Heart left ventricle (tissue), 16 donors: Measurements from ENCODE around the gene YY1. TPM values are rescaled to one million over a fixed set of nuclear protein-coding genes. Genes with fewer than 3 reads are reported as not detected.
"Not testable (repeated sequence)": the region's sequence is repeated elsewhere in the genome, so short reads cannot be mapped to it uniquely, and the experiment has no call there.

Experiments used
- ATAC-seq, 4 donors: fragments of 200-7000 bp; cut with Tn5 transposase; one replicate each; pipeline ENCODE4 v1.9.1; 2020 to 2022; ENCODE audit warnings: moderate library complexity in 4 of 4, mild to moderate bottlenecking in 3 of 4, moderate number of reproducible peaks in 1 of 4
- DNase-seq, 5 donors: peaks; one replicate each; pipeline ENCODE4 v3.0.0-alpha.2; 2020
- H3K27ac ChIP-seq, 12 donors: fragments of 200-600 bp; sonication (generic) in 4 of 12; one replicate each; pipeline versions ENCODE4 v1.5.0 to v1.8.0; 2016 to 2022; ENCODE audit warnings: mild to moderate bottlenecking in 2 of 12
- H3K27me3 ChIP-seq, 9 donors: fragments of 200-600 bp; sonication (generic) in 2 of 9; one replicate each; pipeline versions ENCODE4 v1.5.1 to v1.8.0; 2016 to 2022; ENCODE audit warnings: mild to moderate bottlenecking in 3 of 9
- H3K36me3 ChIP-seq, 9 donors: fragments of 200-600 bp; sonication (generic) in 2 of 9; one replicate each; pipeline versions ENCODE4 v1.5.0 to v1.8.0; 2018 to 2022; ENCODE audit warnings: mild to moderate bottlenecking in 2 of 9
- H3K4me1 ChIP-seq, 12 donors: fragments of 200-600 bp; sonication (generic) in 4 of 12; one replicate each; pipeline versions ENCODE4 v1.5.0 to v1.8.0; 2016 to 2022; ENCODE audit warnings: mild to moderate bottlenecking in 3 of 12
- H3K4me3 ChIP-seq, 12 donors: fragments of 200-600 bp; sonication (generic) in 4 of 12; one replicate each; pipeline versions ENCODE4 v1.5.0 to v1.8.0; 2017 to 2022; ENCODE audit warnings: mild to moderate bottlenecking in 9 of 12, moderate library complexity in 4 of 12
- H3K9me3 ChIP-seq, 12 donors: fragments of 200-600 bp; sonication (generic) in 4 of 12; one replicate each; pipeline versions ENCODE4 v1.5.0 to v1.8.0; 2016 to 2022; ENCODE audit warnings: mild to moderate bottlenecking in 1 of 12
- POLR2A ChIP-seq, 2 donors: fragments of 450-650 bp; IDR thresholded peaks; one replicate each; pipeline ENCODE4 v1.6.1; 2017; ENCODE audit warnings: antibody characterized with exemption in 2 of 2, mild to moderate bottlenecking in 2 of 2, moderate library complexity in 2 of 2
- WGBS, 4 donors: extraction: QIAGEN DNeasy Blood & Tissue Kit in 2 of 4; methylation state at CpG; one replicate each; pipeline versions ENCODE4 v1.1.5 to v1.1.7; 2013 to 2018; 5-methylcytosine and 5-hydroxymethylcytosine counted together
- intact Hi-C, 10 donors: fragments of 100-400 bp; cut with DNase I; formaldehyde crosslinking; loops; one replicate each; pipeline versions ENCODE4 v1.11.1 to v1.14.2; 2022
- polyA plus RNA-seq, 2 donors: library from polyadenylated mRNA; stranded (reverse); fragments of 200-250 nt; gene quantifications; one replicate each; pipeline ENCODE4 v1.2.3, GENCODE V29; 2013
- total RNA-seq, 9 donors: library from RNA; depleted of rRNA in 2 of 9; stranded (reverse); fragments of >200 nt in 2 of 9; fragmentation: NEBNext Ultra II Directional in 3 of 9; extraction: Animal tissue kit (Norgen Biotek cat#: 25700) in 3 of 9; gene quantifications; one replicate each; pipeline versions ENCODE4 v1.1.0 to v1.2.4, GENCODE V29; 2016 to 2023
- TF ChIP-seq, protein P1 (sequence below), 12 donors: fragments of 200-600 bp; sonication (generic) in 4 of 12; IDR thresholded peaks; one replicate each; pipeline versions ENCODE4 v1.5.0 to v1.8.0; 2018 to 2022; ENCODE audit warnings: antibody characterized with exemption in 12 of 12, mild to moderate bottlenecking in 5 of 12
- donor health status: ischemic (EF 13 %, LVEDD 7.1; RV severe dilation, severe dysfunction).
- donor health status: healthy with polysubstance abuse.
- donor health status: DM: no; HTN: yes; CAD: no.
- donor health status: DM: no; HTN: no; CAD: no.
- donor health status: ischemic (EF 25% LVEDD 6.9; RV normal size, moderate dysfunction).
- donor health status: ischemic (EF 25% LVEDD 5.7; RV mildly dilated, moderate dysfunction).
- donor health status: healthy.
- donor health status: DM: yes; HTN: yes; CAD: no.
- donor health status: ischemic (EF 35%, LVEDD 5.7; RV mildly dilated, moderate dysfunction).
- donor health status: nonischemic (EF 11% LVEDD 7.7; RV severe dilation, severe dysfunction).
- donor health status: DM: yes; HTN: yes; CAD: no.
- donor health status: PGD.
- donor health status: ischemic (EF 29% LVEDD 5.4; RV normal size, mild dysfunction).
- donor health status: nonischemic (EF 23%, LVEDD 6.1; RV moderate dilation, normal function).

Gene YY1
- total and polyA plus RNA-seq, 11 donors, result 18.4 to 59.7 (median 45.1) TPM

GRCh38 chr14:100225169-100225568 is 13.8 kb upstream of the YY1 start:
- Histone ChIP-seq H3K4me3 (no peak overlapping the region), H3K4me1 (peaks cover 0 to 49% (median 14%) of the 10 kb centered on the region in 12 donors), H3K36me3 (peaks cover 0 to 5% (median 0%) of the 10 kb centered on the region in 9 donors), H3K27me3 (no peaks in the 10 kb centered on the region), H3K9me3 (no peaks in the 10 kb centered on the region), H3K27ac (no peak overlapping the region)
- no peak for DNase-seq
- ATAC-seq, result no peak
- TF ChIP-seq, protein P1, sequence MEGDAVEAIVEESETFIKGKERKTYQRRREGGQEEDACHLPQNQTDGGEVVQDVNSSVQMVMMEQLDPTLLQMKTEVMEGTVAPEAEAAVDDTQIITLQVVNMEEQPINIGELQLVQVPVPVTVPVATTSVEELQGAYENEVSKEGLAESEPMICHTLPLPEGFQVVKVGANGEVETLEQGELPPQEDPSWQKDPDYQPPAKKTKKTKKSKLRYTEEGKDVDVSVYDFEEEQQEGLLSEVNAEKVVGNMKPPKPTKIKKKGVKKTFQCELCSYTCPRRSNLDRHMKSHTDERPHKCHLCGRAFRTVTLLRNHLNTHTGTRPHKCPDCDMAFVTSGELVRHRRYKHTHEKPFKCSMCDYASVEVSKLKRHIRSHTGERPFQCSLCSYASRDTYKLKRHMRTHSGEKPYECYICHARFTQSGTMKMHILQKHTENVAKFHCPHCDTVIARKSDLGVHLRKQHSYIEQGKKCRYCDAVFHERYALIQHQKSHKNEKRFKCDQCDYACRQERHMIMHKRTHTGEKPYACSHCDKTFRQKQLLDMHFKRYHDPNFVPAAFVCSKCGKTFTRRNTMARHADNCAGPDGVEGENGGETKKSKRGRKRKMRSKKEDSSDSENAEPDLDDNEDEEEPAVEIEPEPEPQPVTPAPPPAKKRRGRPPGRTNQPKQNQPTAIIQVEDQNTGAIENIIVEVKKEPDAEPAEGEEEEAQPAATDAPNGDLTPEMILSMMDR (IDR thresholded peaks at IDR 0.05), result no peak
- no peak for TF ChIP-seq POLR2A (IDR thresholded peaks at IDR 0.05)
- intact Hi-C loops, result no loop called here
- 94 to 96% (median 95%) methylated on average over 4 of the region's 4 CpGs for WGBS, 4 donors

- Histone ChIP-seq H3K36me3 (peaks cover 0 to 24% (median 4%) of the 10 kb centered on the region in 9 donors), H3K9me3 (no peaks in the 10 kb centered on the region), H3K4me3 (no peak overlapping the region), H3K27me3 (no peaks in the 10 kb centered on the region), H3K4me1 (peaks cover 0 to 9% (median 0%) of the 10 kb centered on the region in 12 donors), H3K27ac (no peak overlapping the region)
- TF ChIP-seq, protein P1 (IDR thresholded peaks at IDR 0.05), result no peak
- TF ChIP-seq POLR2A (IDR thresholded peaks at IDR 0.05), result no peak
- intact Hi-C loops, result loop anchor here in 1 of 10 donors (10.0 kb wide), 1 partner anchor 144 kb away; the partner anchor contains the start of gene WDR25
- WGBS, 4 donors, result 80 to 85% (median 83%) methylated on average over 5 of the region's 5 CpGs
- ATAC-seq (no peak), DNase-seq (no peak)
These were observed 8.6 kb upstream of the YY1 start for GRCh38 chr14:100230361-100230760.

- Histone ChIP-seq H3K36me3 (peaks cover 0 to 24% (median 4%) of the 10 kb centered on the region in 9 donors), H3K27ac (no peak overlapping the region), H3K4me1 (peaks cover 0 to 31% (median 18%) of the 10 kb centered on the region in 12 donors), H3K27me3 (no peaks in the 10 kb centered on the region), H3K4me3 (no peak overlapping the region), H3K9me3 (no peaks in the 10 kb centered on the region)
- ATAC-seq, result no peak
- intact Hi-C loops, result loop anchor here in 1 of 10 donors (10.0 kb wide), 1 partner anchor 140 kb away; the partner anchor contains the start of gene WDR25
- 76 to 86% (median 82%) methylated on average over 4 of the region's 4 CpGs for WGBS, 4 donors
- DNase-seq, result no peak
- TF ChIP-seq, protein P1 (IDR thresholded peaks at IDR 0.05), result no peak
- TF ChIP-seq POLR2A (IDR thresholded peaks at IDR 0.05), result no peak
These were observed 4.4 kb upstream of the YY1 start for GRCh38 chr14:100234511-100234910.

DNA sequence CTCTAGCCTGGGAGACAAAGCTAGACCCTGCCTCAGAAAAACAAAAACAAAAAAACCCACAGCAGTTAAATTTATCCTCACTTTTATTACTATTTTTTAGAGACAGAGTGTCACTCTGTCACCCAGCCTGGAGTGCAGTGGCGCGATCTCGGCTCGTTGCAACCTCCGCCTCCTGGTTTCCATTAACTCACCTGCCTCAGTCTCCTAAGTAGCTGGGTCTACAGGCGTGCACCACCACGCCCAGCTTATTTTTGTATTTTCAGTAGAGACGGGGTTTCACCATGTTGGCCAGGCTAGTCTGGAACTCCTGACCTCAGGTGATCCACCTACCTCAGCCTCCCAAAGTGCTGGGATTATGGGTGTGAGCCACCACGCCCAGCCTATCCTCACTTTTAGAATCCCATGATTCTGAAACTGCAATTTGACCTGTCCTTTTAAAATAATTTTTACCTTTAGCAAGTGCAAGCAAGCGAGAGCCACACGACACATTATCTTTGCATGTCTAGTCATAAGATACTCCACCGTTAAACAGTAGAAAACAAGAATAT is 2.6 kb upstream of the YY1 start:
- not testable (repeated sequence) for H3K27me3 ChIP-seq, ATAC-seq, H3K9me3 ChIP-seq, H3K36me3 ChIP-seq, DNase-seq
- intact Hi-C loops, result loop anchor here in 3 of 10 donors (2.0 to 10.0 kb wide), 3 partner anchors 40 to 141 kb away; partner anchors contain the start of gene WDR25 (in 2 of the 3)
- H3K4me3 ChIP-seq, result peak overlapping the region in 2 of 12 donors; percentile 99
- H3K27ac ChIP-seq, result peak overlapping the region in 1 of 12 donors; percentile 99
- WGBS, 4 donors, result 77 to 83% (median 81%) methylated on average over 12 of the region's 12 CpGs
- H3K4me1 ChIP-seq, result peaks cover 5 to 40% (median 24%) of the 10 kb centered on the region in 12 donors
